ENCODE data around the gene NR6A1. TPM values are rescaled to one million over a fixed set of nuclear protein-coding genes. Genes with fewer than 3 reads are reported as not detected.

Gene NR6A1
- total and polyA plus RNA-seq, 2 experiments from 2014 or later: 44.2 to 139 TPM

DNA sequence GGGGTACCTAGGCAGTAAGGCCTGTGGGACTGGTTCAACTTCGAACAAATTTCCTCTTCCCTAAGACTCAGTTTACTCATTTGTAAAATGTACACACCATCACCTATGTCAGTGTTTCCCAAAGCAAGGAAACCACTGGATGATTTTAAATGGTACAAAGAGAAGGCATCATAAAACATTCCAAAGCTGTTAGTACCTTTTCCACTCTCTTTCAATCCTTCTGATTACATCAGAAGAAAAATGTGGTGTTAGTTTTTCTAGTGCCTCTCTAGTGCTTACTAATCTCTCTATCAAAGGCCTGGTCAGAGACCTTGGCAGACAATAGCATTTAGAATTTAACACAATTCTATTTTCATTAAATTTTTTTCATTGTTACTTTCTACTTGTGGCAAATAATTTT, 18.1 kb downstream of the NR6A1 start (continued):
- TF ChIP-seq, protein P1, sequence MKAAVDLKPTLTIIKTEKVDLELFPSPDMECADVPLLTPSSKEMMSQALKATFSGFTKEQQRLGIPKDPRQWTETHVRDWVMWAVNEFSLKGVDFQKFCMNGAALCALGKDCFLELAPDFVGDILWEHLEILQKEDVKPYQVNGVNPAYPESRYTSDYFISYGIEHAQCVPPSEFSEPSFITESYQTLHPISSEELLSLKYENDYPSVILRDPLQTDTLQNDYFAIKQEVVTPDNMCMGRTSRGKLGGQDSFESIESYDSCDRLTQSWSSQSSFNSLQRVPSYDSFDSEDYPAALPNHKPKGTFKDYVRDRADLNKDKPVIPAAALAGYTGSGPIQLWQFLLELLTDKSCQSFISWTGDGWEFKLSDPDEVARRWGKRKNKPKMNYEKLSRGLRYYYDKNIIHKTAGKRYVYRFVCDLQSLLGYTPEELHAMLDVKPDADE (IDR thresholded peaks at IDR 0.05): no peak
- TF ChIP-seq EZH2 (IDR thresholded peaks at IDR 0.05; ENCODE audit: low read depth, unreplicated experiment): no peak
- TF ChIP-seq EZH2phosphoT487 (IDR thresholded peaks at IDR 0.05; ENCODE audit: unreplicated experiment): no peak
- TF ChIP-seq REST (IDR thresholded peaks at IDR 0.05; ENCODE audit: unreplicated experiment): no peak
- TF ChIP-seq CTCF (conservative IDR thresholded peaks at IDR 0.05; ENCODE audit: low read depth in 2 of 2): no peak
- TF ChIP-seq JUNB (IDR thresholded peaks at IDR 0.05; ENCODE audit: unreplicated experiment): no peak
- TF ChIP-seq NANOG (IDR thresholded peaks at IDR 0.05; ENCODE audit: borderline replicate concordance): no peak

- Histone ChIP-seq H3F3A (replicated peaks; ENCODE audit: low read depth) (no peaks in the 10 kb centered on the region), H3K36me3 (ENCODE audit: insufficient read depth) (no peaks in the 10 kb centered on the region), H3K27me3 (ENCODE audit: insufficient read depth) (no peaks in the 10 kb centered on the region), H2AFZ (no peak overlapping the region), H3K9me2 (ENCODE audit: insufficient read depth) (no peaks in the 10 kb centered on the region), H3K4me2 (no peak overlapping the region), H3K79me2 (replicated peaks; ENCODE audit: insufficient read depth) (peaks cover 97% of the 10 kb centered on the region), H3K27ac (ENCODE audit: low read depth) (no peak overlapping the region), H4K20me1 (replicated peaks; ENCODE audit: insufficient read depth) (peaks cover 6% of the 10 kb centered on the region), H3K4me3 (no peak overlapping the region), H3K4me1 (ENCODE audit: insufficient read depth) (peaks cover 16% of the 10 kb centered on the region)
- Mint-ChIP-seq H3K27ac (no peak overlapping the region), H3K4me1 (peaks cover 53% of the 10 kb centered on the region), H3K4me3 (no peak overlapping the region), H3K27me3 (ENCODE audit: insufficient read depth, low read depth, poor library complexity) (peaks cover 2% of the 10 kb centered on the region), H3K36me3 (ENCODE audit: low read depth) (no peaks in the 10 kb centered on the region), H3K9me3 (no peaks in the 10 kb centered on the region)
- ATAC-seq (no peak), DNase-seq (ENCODE audit: low spot score) (no peak)
- TF ChIP-seq STAT1 (IDR thresholded peaks at IDR 0.05; ENCODE audit: unreplicated experiment): no peak
- TF ChIP-seq EZH2 (IDR thresholded peaks at IDR 0.05; ENCODE audit: low read depth, unreplicated experiment): no peak
- TF ChIP-seq CTCF (conservative IDR thresholded peaks at IDR 0.05; ENCODE audit: low read depth in 2 of 2): no peak
- TF ChIP-seq JUNB (IDR thresholded peaks at IDR 0.05; ENCODE audit: unreplicated experiment): no peak
- TF ChIP-seq CREB1 (CRISPR knock-in tag; IDR thresholded peaks at IDR 0.05; ENCODE audit: low read depth): no peak
- no peak for TF ChIP-seq REST (IDR thresholded peaks at IDR 0.05; ENCODE audit: unreplicated experiment)
- no peak for TF ChIP-seq EZH2phosphoT487 (IDR thresholded peaks at IDR 0.05; ENCODE audit: unreplicated experiment)
- TF ChIP-seq, protein P1 (IDR thresholded peaks at IDR 0.05): no peak
- no peak for TF ChIP-seq ZNF114 (CRISPR knock-in tag; IDR thresholded peaks at IDR 0.05)
- no peak for TF ChIP-seq NANOG (IDR thresholded peaks at IDR 0.05; ENCODE audit: borderline replicate concordance)
- TF ChIP-seq ZNF331 (CRISPR knock-in tag; IDR thresholded peaks at IDR 0.05; ENCODE audit: low read depth): no peak
These were observed 21.3 kb downstream of the NR6A1 start for GRCh38 chr9:124749781-124750180.
